Measurements from ENCODE around the gene CAPN7.

DNA sequence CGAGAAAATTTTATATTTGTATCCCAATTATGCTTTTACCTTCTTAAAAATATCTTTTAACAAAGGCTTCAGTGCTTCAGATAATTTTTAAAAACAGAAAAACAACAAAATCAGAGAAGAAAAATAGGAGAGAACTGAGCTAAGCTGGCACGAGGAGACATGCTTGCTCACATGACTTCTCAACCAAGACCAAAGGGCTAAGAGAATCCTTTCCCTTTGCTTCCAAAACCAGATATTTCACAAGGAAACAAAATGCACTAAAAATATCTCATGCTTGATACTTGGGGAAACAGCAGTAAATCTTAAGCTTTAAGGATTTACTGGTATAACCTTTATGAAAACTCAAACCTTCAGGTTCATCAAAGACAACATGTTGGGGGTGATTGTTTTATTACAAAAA, 58.4 kb downstream of the CAPN7 start:
- TF ChIP-seq, protein P1, sequence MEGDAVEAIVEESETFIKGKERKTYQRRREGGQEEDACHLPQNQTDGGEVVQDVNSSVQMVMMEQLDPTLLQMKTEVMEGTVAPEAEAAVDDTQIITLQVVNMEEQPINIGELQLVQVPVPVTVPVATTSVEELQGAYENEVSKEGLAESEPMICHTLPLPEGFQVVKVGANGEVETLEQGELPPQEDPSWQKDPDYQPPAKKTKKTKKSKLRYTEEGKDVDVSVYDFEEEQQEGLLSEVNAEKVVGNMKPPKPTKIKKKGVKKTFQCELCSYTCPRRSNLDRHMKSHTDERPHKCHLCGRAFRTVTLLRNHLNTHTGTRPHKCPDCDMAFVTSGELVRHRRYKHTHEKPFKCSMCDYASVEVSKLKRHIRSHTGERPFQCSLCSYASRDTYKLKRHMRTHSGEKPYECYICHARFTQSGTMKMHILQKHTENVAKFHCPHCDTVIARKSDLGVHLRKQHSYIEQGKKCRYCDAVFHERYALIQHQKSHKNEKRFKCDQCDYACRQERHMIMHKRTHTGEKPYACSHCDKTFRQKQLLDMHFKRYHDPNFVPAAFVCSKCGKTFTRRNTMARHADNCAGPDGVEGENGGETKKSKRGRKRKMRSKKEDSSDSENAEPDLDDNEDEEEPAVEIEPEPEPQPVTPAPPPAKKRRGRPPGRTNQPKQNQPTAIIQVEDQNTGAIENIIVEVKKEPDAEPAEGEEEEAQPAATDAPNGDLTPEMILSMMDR (IDR thresholded peaks at IDR 0.05 in 8 of 11, conservative IDR thresholded peaks at IDR 0.05 in 3 of 11): no peak
- TF ChIP-seq POLR2A (IDR thresholded peaks at IDR 0.05) (no peak), POLR2AphosphoS5 (IDR thresholded peaks at IDR 0.05) (no peak)
